GM12878 (cell line): ENCODE results near the gene MEF2D. TPM values are rescaled to one million over a fixed set of nuclear protein-coding genes. Genes with fewer than 3 reads are reported as not detected.

Experiments
- ATAC-seq: fragments of 200-7000 bp; cut with Tn5 transposase; 3 replicates; pipeline ENCODE4 v1.9.1; 2020; ENCODE audit warnings: mild to moderate bottlenecking, moderate library complexity
- BruUV-seq: library from RNA; stranded (reverse); fragments of 400-500 nt; replicated peaks from 2 replicates; lab custom pipeline; 2021; lab: Mats Ljungman, UMichigan
- CTCF ChIA-PET: fragments of 300-600 bp; sonication (Branson Sonifier 250); formaldehyde crosslinking; extraction: SDS; loops from one replicate; lab custom pipeline; 2021; ENCODE audit warnings: inconsistent platforms; lab: Yijun Ruan, JAX
- POLR2A ChIA-PET: fragments of 350-600 bp; formaldehyde crosslinking; extraction: SDS; loops from one replicate; lab custom pipeline; 2021; ENCODE audit warnings: inconsistent platforms; lab: Charles Lee
- RAD21 ChIA-PET: fragments of 300-600 bp; sonication (Branson Sonifier 250); formaldehyde crosslinking; loops from one replicate; lab custom pipeline; 2023; ENCODE audit warnings: antibody characterized with exemption; ENCODE audit not compliant: unreplicated experiment; lab: Charles Lee
- SMC1A ChIA-PET: fragments of 300-600 bp; sonication (Branson Sonifier 250); formaldehyde crosslinking; loops from one replicate; lab custom pipeline; 2023; ENCODE audit not compliant: unreplicated experiment, uncharacterized antibody; lab: Charles Lee
- DNase-seq: peaks from one replicate; pipeline ENCODE4 v3.0.0-alpha.2; 2011; ENCODE audit warnings: low read depth, low spot score
- FAIRE-seq: peaks from 3 replicates; lab custom pipeline; 2011; peaks lifted over from hg19 to GRCh38; lab: Jason Lieb, UNC
- H2AFZ ChIP-seq: 2 replicates; pipeline ENCODE4 v1.6.0; 2011; ENCODE audit warnings: low read depth, low read length, control low read depth; ENCODE audit not compliant: control insufficient read depth
- H3K27ac ChIP-seq: 2 replicates; pipeline ENCODE4 v1.5.1; 2011; ENCODE audit warnings: control low read depth; ENCODE audit not compliant: control insufficient read depth, insufficient read depth
- H3K27me3 ChIP-seq, 2 experiments: replicated peaks in 1 of 2; 2 replicates each; pipeline versions ENCODE4 v1.6.0 to v1.6.1; 2011; ENCODE audit warnings: low read length in 1 of 2; ENCODE audit not compliant: control insufficient read depth in 2 of 2, insufficient read depth in 2 of 2
- H3K36me3 ChIP-seq, 2 experiments: 2 replicates each; pipeline ENCODE4 v1.5.1; 2011; ENCODE audit warnings: low read length in 1 of 2; ENCODE audit not compliant: control insufficient read depth in 2 of 2, insufficient read depth in 2 of 2
- H3K4me1 ChIP-seq: 2 replicates; pipeline ENCODE4 v1.6.1; 2011; ENCODE audit warnings: mild to moderate bottlenecking, low read length, moderate library complexity, mixed read lengths; ENCODE audit not compliant: control insufficient read depth, insufficient read depth
- H3K4me2 ChIP-seq: 2 replicates; pipeline ENCODE4 v1.6.0; 2011; ENCODE audit warnings: control low read depth; ENCODE audit not compliant: control insufficient read depth, insufficient read depth
- H3K4me3 ChIP-seq: fragments of 200-600 bp; sonication (generic); 2 replicates; pipeline ENCODE4 v1.5.1; 2016
- H3K79me2 ChIP-seq: 2 replicates; pipeline ENCODE4 v1.6.0; 2011; ENCODE audit warnings: low read length; ENCODE audit not compliant: control insufficient read depth, insufficient read depth
- H3K9ac ChIP-seq: 2 replicates; pipeline ENCODE4 v1.8.0; 2011; ENCODE audit warnings: low read length, control low read depth, mixed read lengths; ENCODE audit not compliant: control insufficient read depth, insufficient read depth
- H3K9me3 ChIP-seq: replicated peaks from 3 replicates; pipeline ENCODE4 v1.5.1; 2011; ENCODE audit warnings: mild to moderate bottlenecking, low read length; ENCODE audit not compliant: control insufficient read depth, insufficient read depth
- H4K20me1 ChIP-seq: 2 replicates; pipeline ENCODE4 v1.6.0; 2011; ENCODE audit not compliant: control insufficient read depth, insufficient read depth
- DPF2 ChIP-seq: fragments of 450-650 bp; IDR thresholded peaks from 2 replicates; pipeline ENCODE4 v1.6.1; 2017; ENCODE audit warnings: mild to moderate bottlenecking
- EP300 ChIP-seq, 2 experiments: fragments of 150-350 bp in 1 of 2; IDR thresholded peaks; 2 replicates each; pipeline ENCODE4 v1.6.1; 2011 to 2012; ENCODE audit warnings: low read depth in 2 of 2, low read length in 2 of 2, borderline replicate concordance in 1 of 2, improper control_type of control experiment in 1 of 2, inconsistent platforms in 1 of 2; ENCODE audit not compliant: control insufficient read depth in 1 of 2
- IRF4 ChIP-seq: IDR thresholded peaks from 2 replicates; pipeline ENCODE4 v1.6.1; 2011; ENCODE audit warnings: low read depth, low read length
- SMC3 ChIP-seq: IDR thresholded peaks from 2 replicates; pipeline ENCODE4 v1.6.1; 2011; ENCODE audit warnings: low read length, improper control_type of control experiment, borderline replicate concordance
- SPI1 ChIP-seq: IDR thresholded peaks from 2 replicates; pipeline ENCODE4 v1.6.1; 2011; ENCODE audit warnings: low read depth, mild to moderate bottlenecking, low read length, moderate library complexity, borderline replicate concordance; ENCODE audit not compliant: insufficient read depth
- STAT3 ChIP-seq: IDR thresholded peaks from 2 replicates; pipeline ENCODE4 v1.6.1; 2011; ENCODE audit warnings: low read depth, low read length, improper control_type of control experiment
- WGBS: methylation state at CpG from one replicate; pipeline ENCODE4 v1.1.6; 2016; ENCODE audit warnings: low lambda C conversion rate; ENCODE audit not compliant: insufficient replicate concordance, insufficient coverage; ENCODE audit errors: missing lambda C conversion rate; 5-methylcytosine and 5-hydroxymethylcytosine counted together
- in situ Hi-C: fragments of 300-500 bp; cut with MboI; formaldehyde crosslinking; loops from 9 replicates; pipeline ENCODE4 v1.14.3; 2018; ENCODE audit warnings: mixed read lengths
- intact Hi-C: fragments of 100-400 bp; cut with micrococcal nuclease; formaldehyde crosslinking; loops from one replicate; pipeline ENCODE4 v1.14.2; 2022; ENCODE audit not compliant: unreplicated experiment
- polyA plus RNA-seq, 11 experiments: library from polyadenylated mRNA; depleted of rRNA in 4 of 11; unstranded in 6 of 11; stranded (reverse) in 5 of 11; fragments of >200 nt; fragmentation: Nextera tagmentation in 4 of 11; fragmentation: Illumina TruSeq in 1 of 11; extraction: Ambion mirVana in 4 of 11; extraction: Trizol in 1 of 11; gene quantifications; 1 replicate in 1 of 11; 2 replicates in 10 of 11; pipeline versions ENCODE4 v1.2.1 to v1.2.3, GENCODE V29; 2011 to 2016; ENCODE audit warnings: inconsistent platforms in 2 of 11, missing spikeins in 2 of 11, low read depth in 1 of 11
- total RNA-seq, 4 experiments: library from RNA; depleted of rRNA in 3 of 4; stranded (reverse); fragments of >200 nt in 3 of 4; fragmentation: Illumina TruSeq in 1 of 4; extraction: Trizol in 1 of 4; gene quantifications; 2 replicates each; pipeline versions ENCODE4 v1.2.1 to v1.2.3, GENCODE V29; 2013 to 2021
- TF ChIP-seq, protein P1 (sequence below): fragments of 450-650 bp; IDR thresholded peaks from 2 replicates; pipeline ENCODE4 v1.6.1; 2018; ENCODE audit warnings: mild to moderate bottlenecking, low read depth, moderate library complexity; ENCODE audit not compliant: partially characterized antibody
- TF ChIP-seq, protein P2 (sequence below): fragments of 450-650 bp; formaldehyde crosslinking; IDR thresholded peaks from 2 replicates; pipeline ENCODE4 v1.4.0; 2020; ENCODE audit warnings: mild to moderate bottlenecking, moderate library complexity

MEF2D gene
- total and polyA plus RNA-seq, 10 of the 15 experiments (the other 5 are each of a cell fraction or from before 2014, with no cell fraction given): 0.61 to 53.0 (median 15.2) TPM

DNA sequence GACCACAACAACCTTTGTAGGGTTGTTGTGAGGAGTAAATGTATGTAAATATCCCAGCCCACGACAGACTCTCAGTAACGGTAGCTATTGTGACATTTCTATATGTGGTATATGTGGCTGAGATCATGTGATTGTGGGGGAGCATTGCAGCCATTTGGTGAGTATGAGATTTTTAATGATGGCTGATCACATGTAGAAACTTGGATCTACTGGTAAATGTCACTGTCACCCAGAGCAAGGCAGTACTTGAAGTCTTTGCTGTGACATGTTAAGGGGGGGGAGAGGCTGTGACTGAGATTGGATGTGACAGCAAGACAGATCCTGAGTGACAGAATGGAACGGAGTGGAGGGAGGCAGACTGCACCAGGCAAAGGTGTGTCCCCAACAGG is 23.9 kb upstream of the MEF2D start (continued):
- TF ChIP-seq, protein P1, sequence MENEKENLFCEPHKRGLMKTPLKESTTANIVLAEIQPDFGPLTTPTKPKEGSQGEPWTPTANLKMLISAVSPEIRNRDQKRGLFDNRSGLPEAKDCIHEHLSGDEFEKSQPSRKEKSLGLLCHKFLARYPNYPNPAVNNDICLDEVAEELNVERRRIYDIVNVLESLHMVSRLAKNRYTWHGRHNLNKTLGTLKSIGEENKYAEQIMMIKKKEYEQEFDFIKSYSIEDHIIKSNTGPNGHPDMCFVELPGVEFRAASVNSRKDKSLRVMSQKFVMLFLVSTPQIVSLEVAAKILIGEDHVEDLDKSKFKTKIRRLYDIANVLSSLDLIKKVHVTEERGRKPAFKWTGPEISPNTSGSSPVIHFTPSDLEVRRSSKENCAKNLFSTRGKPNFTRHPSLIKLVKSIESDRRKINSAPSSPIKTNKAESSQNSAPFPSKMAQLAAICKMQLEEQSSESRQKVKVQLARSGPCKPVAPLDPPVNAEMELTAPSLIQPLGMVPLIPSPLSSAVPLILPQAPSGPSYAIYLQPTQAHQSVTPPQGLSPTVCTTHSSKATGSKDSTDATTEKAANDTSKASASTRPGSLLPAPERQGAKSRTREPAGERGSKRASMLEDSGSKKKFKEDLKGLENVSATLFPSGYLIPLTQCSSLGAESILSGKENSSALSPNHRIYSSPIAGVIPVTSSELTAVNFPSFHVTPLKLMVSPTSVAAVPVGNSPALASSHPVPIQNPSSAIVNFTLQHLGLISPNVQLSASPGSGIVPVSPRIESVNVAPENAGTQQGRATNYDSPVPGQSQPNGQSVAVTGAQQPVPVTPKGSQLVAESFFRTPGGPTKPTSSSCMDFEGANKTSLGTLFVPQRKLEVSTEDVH: no peak

DNA sequence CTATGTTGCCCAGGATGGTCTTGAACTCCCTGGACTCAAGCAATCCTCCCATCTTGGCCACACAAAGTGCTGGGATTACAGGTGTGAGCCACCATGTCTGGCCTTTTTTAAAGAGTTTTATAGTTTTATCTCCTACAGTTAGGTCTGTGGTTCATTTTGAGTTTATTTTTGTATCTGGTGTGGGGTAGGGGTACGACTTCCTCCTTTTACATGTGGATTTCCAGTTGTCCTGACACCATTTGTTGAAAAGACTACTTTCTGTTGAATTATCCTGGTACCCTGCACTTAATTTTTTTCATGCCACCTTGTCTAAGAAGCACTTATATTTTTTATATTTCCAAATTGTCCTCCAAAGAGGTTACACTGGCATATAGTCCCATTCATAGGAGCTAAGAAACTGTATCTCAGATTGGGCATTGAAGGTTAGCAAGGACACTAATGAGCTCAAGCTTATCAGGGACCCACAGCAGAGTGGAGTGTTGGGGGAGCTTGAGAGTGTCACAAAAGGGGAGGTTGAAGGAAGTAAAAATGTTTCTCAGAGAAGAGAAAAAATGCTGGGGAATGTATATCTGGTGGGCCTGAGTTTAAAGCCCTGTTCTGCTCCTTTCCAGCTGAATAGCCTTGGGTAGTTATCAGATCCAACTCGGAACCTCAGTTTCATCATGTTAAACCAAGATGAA is 23.4 kb upstream of the MEF2D start:
- Histone ChIP-seq H3K4me2 (peak overlapping the region; percentile 89), H4K20me1 (no peaks in the 10 kb centered on the region), H3K27ac (peak overlapping the region; percentile 76), H3K4me1 (peaks cover 24% of the 10 kb centered on the region), H2AFZ (peak overlapping the region; percentile 59), H3K9me3 (no peaks in the 10 kb centered on the region), H3K36me3 (no peaks in the 10 kb centered on the region), H3K27me3 (no peaks in the 10 kb centered on the region), H3K9ac (0 out of 2 replicates have a peak overlapping the region, but pooled peaks have one; percentile 3), H3K4me3 (no peak overlapping the region), H3K79me2 (no peaks in the 10 kb centered on the region)
- POLR2A ChIA-PET: interaction anchor here (0.5 to 2.9 kb wide), 14 partner anchors 7 to 1194 kb away, joined by 3 to 15 read pairs (median 4); partner anchors contain the start of gene MEF2D
- intact Hi-C loops: no loop called here
- WGBS: 58% methylated on average over 2 of the region's 2 CpGs
- SMC1A ChIA-PET: interaction anchor here (0.5 to 3.4 kb wide), 16 partner anchors 10 to 137 kb away, joined by 3 to 29 read pairs (median 6); no protein-coding TSS in a partner anchor
- ATAC-seq: peak; percentile 32; the same call in 2 of the 3 replicates
- in situ Hi-C loops: no loop called here
- CTCF ChIA-PET: interaction anchor here (0.7 to 3.3 kb wide), 15 partner anchors 11 to 202 kb away, joined by 3 to 17 read pairs (median 9); partner anchors contain the start of gene TTC24
- RAD21 ChIA-PET: interaction anchor here (0.8 to 4.4 kb wide), 9 partner anchors 10 to 66 kb away, joined by 3 to 28 read pairs (median 10); no protein-coding TSS in a partner anchor
- no TSS peak for BruUV-seq
- TF ChIP-seq SMC3 (no peak), EP300 (IDR thresholded peaks at IDR 0.05; ENCODE audit: borderline replicate concordance in 1 of 2, control insufficient read depth in 1 of 2, low read depth in 2 of 2, low read length in 2 of 2) (0 out of 4 replicates have a peak, but pooled peaks of 1 of the 2 experiments have one; percentile 28), SPI1 (no peak), DPF2 (no peak), IRF4 (no peak), STAT3 (no peak)
- TF ChIP-seq, protein P2, sequence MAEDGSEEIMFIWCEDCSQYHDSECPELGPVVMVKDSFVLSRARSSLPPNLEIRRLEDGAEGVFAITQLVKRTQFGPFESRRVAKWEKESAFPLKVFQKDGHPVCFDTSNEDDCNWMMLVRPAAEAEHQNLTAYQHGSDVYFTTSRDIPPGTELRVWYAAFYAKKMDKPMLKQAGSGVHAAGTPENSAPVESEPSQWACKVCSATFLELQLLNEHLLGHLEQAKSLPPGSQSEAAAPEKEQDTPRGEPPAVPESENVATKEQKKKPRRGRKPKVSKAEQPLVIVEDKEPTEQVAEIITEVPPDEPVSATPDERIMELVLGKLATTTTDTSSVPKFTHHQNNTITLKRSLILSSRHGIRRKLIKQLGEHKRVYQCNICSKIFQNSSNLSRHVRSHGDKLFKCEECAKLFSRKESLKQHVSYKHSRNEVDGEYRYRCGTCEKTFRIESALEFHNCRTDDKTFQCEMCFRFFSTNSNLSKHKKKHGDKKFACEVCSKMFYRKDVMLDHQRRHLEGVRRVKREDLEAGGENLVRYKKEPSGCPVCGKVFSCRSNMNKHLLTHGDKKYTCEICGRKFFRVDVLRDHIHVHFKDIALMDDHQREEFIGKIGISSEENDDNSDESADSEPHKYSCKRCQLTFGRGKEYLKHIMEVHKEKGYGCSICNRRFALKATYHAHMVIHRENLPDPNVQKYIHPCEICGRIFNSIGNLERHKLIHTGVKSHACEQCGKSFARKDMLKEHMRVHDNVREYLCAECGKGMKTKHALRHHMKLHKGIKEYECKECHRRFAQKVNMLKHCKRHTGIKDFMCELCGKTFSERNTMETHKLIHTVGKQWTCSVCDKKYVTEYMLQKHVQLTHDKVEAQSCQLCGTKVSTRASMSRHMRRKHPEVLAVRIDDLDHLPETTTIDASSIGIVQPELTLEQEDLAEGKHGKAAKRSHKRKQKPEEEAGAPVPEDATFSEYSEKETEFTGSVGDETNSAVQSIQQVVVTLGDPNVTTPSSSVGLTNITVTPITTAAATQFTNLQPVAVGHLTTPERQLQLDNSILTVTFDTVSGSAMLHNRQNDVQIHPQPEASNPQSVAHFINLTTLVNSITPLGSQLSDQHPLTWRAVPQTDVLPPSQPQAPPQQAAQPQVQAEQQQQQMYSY: no peak
- no peak for DNase-seq
- FAIRE-seq: peak; percentile 7
